ENCODE results near the gene TRPC6. TPM values are rescaled to one million over a fixed set of nuclear protein-coding genes. Genes with fewer than 3 reads are reported as not detected.

TRPC6 gene
- total and polyA plus RNA-seq, 9 of the 15 experiments (the other 6 are each of a cell fraction or from before 2014, with no cell fraction given): not detected

GRCh38 chr11:101474666-101475065 is 109.1 kb downstream of the TRPC6 start:
- Histone ChIP-seq H3K9ac (ENCODE audit: insufficient read depth in 1 of 2, low read depth in 2 of 2, low read length in 2 of 2) (no peak overlapping the region), H3K4me2 (ENCODE audit: insufficient read depth, low read length) (no peak overlapping the region), H3K9me3 (replicated peaks; ENCODE audit: control insufficient read depth, insufficient read depth, low read depth, low read length) (no peaks in the 10 kb centered on the region), H3K9me1 (ENCODE audit: control insufficient read depth, insufficient read depth, low read length) (no peaks in the 10 kb centered on the region), H3K27me3 (ENCODE audit: control insufficient read depth in 2 of 2, insufficient read depth in 2 of 2, low read length in 2 of 2) (no peaks in the 10 kb centered on the region), H3K79me2 (ENCODE audit: control insufficient read depth, insufficient read depth, low read length) (no peaks in the 10 kb centered on the region), H2AFZ (ENCODE audit: low read depth, low read length) (no peak overlapping the region), H3K4me3 (no peak overlapping the region), H4K20me1 (replicated peaks; ENCODE audit: control insufficient read depth, insufficient read depth, low read length) (no peaks in the 10 kb centered on the region), H3K36me3 (ENCODE audit: control insufficient read depth, insufficient read depth, low read length) (no peaks in the 10 kb centered on the region), H3K27ac (ENCODE audit: extremely low read depth, low read depth, low read length) (no peak overlapping the region), H3K4me1 (replicated peaks in 1 of 2; ENCODE audit: control insufficient read depth in 2 of 2, insufficient read depth in 2 of 2, low read length in 2 of 2) (no peaks in the 10 kb centered on the region)
- FAIRE-seq: no peak
- no peak for DNase-seq (ENCODE audit: extremely low read depth in 1 of 4, low spot score in 3 of 4)
- TF ChIP-seq STAG1 (CRISPR knock-in tag; IDR thresholded peaks at IDR 0.05; ENCODE audit: borderline replicate concordance) (no peak), CREBBP (IDR thresholded peaks at IDR 0.05; ENCODE audit: low read depth, low read length) (no peak), ZNF395 (CRISPR knock-in tag; IDR thresholded peaks at IDR 0.05) (no peak), BCL6 (CRISPR knock-in tag; IDR thresholded peaks at IDR 0.05) (no peak), ZNF384 (IDR thresholded peaks at IDR 0.05; ENCODE audit: low read depth, low read length) (no peak), MAFF (IDR thresholded peaks at IDR 0.05; ENCODE audit: low read length) (no peak), HIVEP1 (CRISPR knock-in tag; IDR thresholded peaks at IDR 0.05) (no peak), ZNF586 (CRISPR knock-in tag; conservative IDR thresholded peaks at IDR 0.05) (no peak), RBFOX2 (IDR thresholded peaks at IDR 0.05; ENCODE audit: low read depth, low read length) (no peak), SOX6 (IDR thresholded peaks at IDR 0.05) (no peak), ZNF347 (CRISPR knock-in tag; IDR thresholded peaks at IDR 0.05; ENCODE audit: low read depth) (no peak), ZBTB1 (CRISPR knock-in tag; IDR thresholded peaks at IDR 0.05; ENCODE audit: borderline replicate concordance, low read depth) (no peak), ZBTB9 (CRISPR knock-in tag; IDR thresholded peaks at IDR 0.05) (no peak), HES1 (IDR thresholded peaks at IDR 0.05; ENCODE audit: low read depth) (no peak), ZSCAN29 (IDR thresholded peaks at IDR 0.05) (no peak), IRF1 (CRISPR knock-in tag; IDR thresholded peaks at IDR 0.05; ENCODE audit: borderline replicate concordance) (no peak), HNRNPL (IDR thresholded peaks at IDR 0.05; ENCODE audit: low read depth, low read length) (no peak), MXD1 (CRISPR knock-in tag; IDR thresholded peaks at IDR 0.05; ENCODE audit: borderline replicate concordance, poor library complexity, severe bottlenecking) (no peak), ZNF431 (CRISPR knock-in tag; IDR thresholded peaks at IDR 0.05) (no peak)
- no TSS peak for BruUV-seq (replicated peaks)
- ChIA-PET POLR2A (interaction anchor here (0.7 kb wide), 1 partner anchor 915 kb away, joined by 4 read pairs; no protein-coding TSS in a partner anchor), CTCF (ENCODE audit: low intra/inter-chr PET ratio) (no interaction called here)
- intact Hi-C loops (cut with micrococcal nuclease) (no loop called here), in situ Hi-C loops (cut with MboI) (no loop called here)
- WGBS (ENCODE audit: insufficient coverage, low coverage, missing lambda C conversion rate): 0% methylated on average over 3 of the region's 3 CpGs
- ATAC-seq: no peak

Data from K562 (cell line).